Mononuclear cell (primary cell): ENCODE measurements around the gene MRTFA. TPM values are rescaled to one million over a fixed set of nuclear protein-coding genes. Genes with fewer than 3 reads are reported as not detected.
"Not testable (repeated sequence)": the region's sequence is repeated elsewhere in the genome, so short reads cannot be mapped to it uniquely, and the experiment has no call there.

Experiments used
- H3K27me3 ChIP-seq: 2 replicates; pipeline ENCODE4 v1.6.0; 2011; ENCODE audit warnings: low read length, control low read depth; ENCODE audit not compliant: insufficient read depth
- H3K4me1 ChIP-seq: 2 replicates; pipeline ENCODE4 v1.5.1; 2011; ENCODE audit warnings: mild to moderate bottlenecking, low read length, control low read depth; ENCODE audit not compliant: insufficient read depth
- H3K4me3 ChIP-seq: 2 replicates; pipeline ENCODE4 v1.5.1; 2011; ENCODE audit warnings: mild to moderate bottlenecking, low read length, moderate library complexity
- H3K9me3 ChIP-seq: 2 replicates; pipeline ENCODE4 v1.5.1; 2011; ENCODE audit warnings: low read depth, mild to moderate bottlenecking, control low read depth, low read length
- total RNA-seq: library from RNA; depleted of rRNA; stranded (reverse); fragments of >200 nt; gene quantifications from one replicate; pipeline ENCODE4 v1.2.3, GENCODE V29; 2012

The MRTFA gene
- total RNA-seq, 1 donor = 40.6 TPM

- Histone ChIP-seq H3K4me1 (no peaks in the 10 kb centered on the region), H3K27me3 (no peaks in the 10 kb centered on the region), H3K9me3 (no peaks in the 10 kb centered on the region), H3K4me3 (no peak overlapping the region)
Measured at GRCh38 chr22:40670058-40670457, 33.5 kb upstream of the MRTFA start.

DNA sequence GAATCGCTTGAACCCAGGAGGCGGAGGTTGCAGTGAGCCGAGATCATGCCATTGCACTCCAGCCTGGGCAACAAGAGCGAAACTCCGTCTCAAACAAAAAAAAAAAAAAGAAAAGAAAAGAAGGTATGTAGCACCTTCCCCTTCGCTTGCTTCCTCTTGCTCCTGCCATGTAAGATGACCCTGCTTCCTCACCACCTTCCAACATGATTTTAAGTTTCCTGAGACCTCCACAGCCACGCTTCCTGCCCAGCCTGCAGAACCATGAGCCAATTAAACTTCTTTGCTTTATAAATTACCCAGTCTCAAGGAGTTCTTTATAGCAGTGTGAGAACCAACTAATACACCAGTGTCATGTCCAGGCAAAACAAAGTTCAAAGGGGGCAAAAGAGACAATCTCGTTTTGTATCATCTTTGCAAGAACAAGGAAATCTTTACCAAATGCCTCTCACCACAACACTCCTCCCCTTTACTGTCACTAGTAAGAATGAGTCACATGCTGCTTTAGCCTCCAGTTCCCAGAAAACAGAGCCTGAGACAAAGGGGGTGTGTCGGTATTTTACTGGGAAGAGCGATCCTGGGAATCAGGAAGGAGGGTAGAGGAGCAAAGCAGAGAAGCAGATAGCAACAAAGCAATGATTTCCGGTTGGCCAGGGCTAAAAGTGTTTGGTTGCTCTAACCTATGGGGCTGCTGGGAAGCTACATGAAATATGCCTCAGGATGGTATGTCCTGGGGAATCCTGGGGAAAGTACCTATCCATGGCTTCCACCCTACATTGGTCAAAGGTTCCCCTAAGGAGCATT lies 32.3 kb upstream of the MRTFA start:
- no peaks in the 10 kb centered on the region for H3K9me3 ChIP-seq
- H3K27me3 ChIP-seq = no peaks in the 10 kb centered on the region
- no peak overlapping the region for H3K4me3 ChIP-seq
- no peaks in the 10 kb centered on the region for H3K4me1 ChIP-seq

- Histone ChIP-seq H3K9me3 (no peaks in the 10 kb centered on the region), H3K4me3 (no peak overlapping the region), H3K4me1 (no peaks in the 10 kb centered on the region), H3K27me3 (no peaks in the 10 kb centered on the region)
Measured at GRCh38 chr22:40666151-40666848, 29.8 kb upstream of the MRTFA start.

DNA sequence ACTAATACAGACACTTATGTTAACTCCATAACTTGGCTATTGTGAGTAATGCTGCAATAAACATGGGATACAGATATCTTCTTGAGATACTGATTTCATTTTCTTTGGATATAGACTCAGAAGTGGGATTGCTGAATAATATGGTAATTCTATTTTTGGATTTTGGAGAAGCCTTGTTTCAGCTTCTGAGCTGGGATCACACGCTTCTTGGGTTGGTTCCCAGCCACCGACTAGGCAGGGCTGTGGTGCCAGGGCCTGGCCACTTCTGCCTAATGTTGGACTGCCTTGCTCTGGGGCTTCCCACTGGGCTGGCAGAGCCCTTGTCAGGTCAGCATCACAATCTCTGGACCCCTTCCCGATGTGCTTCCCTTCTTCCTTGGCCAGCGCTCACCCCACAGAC lies 28.8 kb upstream of the MRTFA start:
- Histone ChIP-seq H3K4me1 (peaks cover 5% of the 10 kb centered on the region), H3K9me3 (no peaks in the 10 kb centered on the region), H3K27me3 (no peaks in the 10 kb centered on the region), H3K4me3 (no peak overlapping the region)

DNA sequence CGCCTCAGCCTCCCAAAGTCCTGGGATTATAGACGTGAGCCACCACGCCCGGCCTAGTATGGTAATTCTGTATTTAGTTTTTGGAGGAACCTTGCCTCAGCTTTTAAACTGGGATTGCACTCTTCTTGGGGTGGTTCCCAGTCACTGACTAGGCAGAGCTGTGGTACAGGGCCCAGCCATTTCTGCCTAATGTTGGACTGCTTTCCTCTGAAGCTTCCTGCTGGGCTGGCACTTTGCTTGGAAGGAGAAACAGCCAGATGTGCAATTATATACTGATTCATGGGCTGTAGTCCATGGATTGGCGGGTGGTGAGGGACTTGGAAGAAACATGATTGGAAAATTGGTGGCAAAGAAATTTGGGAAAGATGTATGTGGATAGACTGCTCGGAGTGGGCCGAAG lies 25.2 kb upstream of the MRTFA start:
- Histone ChIP-seq H3K27me3 (no peaks in the 10 kb centered on the region), H3K4me3 (no peak overlapping the region), H3K9me3 (no peaks in the 10 kb centered on the region), H3K4me1 (peaks cover 5% of the 10 kb centered on the region)

- peaks cover 5% of the 10 kb centered on the region for H3K4me1 ChIP-seq
- H3K4me3 ChIP-seq = no peak overlapping the region
- no peaks in the 10 kb centered on the region for H3K9me3 ChIP-seq
- no peaks in the 10 kb centered on the region for H3K27me3 ChIP-seq
Measured at GRCh38 chr22:40660730-40661129, 24.2 kb upstream of the MRTFA start.

DNA sequence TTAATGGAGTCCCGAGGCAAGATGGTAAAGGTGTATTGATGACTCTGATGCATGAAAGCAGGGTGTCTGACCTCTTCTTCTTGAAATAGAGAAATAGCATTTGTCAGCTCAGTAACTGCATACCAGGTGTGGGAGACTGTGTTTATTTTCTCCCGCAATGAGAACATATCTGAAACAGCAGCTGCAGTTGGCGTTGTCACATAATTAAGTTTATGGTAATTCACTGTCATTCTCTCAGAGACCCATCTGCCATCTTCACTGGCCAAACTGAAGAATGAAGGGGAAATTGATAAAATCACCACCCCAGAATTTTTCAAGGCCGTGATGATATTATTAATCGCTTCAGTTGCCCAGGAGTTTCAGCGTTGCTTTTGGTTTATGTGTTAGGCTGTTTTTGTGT lies 22.6 kb upstream of the MRTFA start:
- Histone ChIP-seq H3K4me1 (peaks cover 5% of the 10 kb centered on the region), H3K27me3 (no peaks in the 10 kb centered on the region), H3K4me3 (no peak overlapping the region), H3K9me3 (no peaks in the 10 kb centered on the region)

DNA sequence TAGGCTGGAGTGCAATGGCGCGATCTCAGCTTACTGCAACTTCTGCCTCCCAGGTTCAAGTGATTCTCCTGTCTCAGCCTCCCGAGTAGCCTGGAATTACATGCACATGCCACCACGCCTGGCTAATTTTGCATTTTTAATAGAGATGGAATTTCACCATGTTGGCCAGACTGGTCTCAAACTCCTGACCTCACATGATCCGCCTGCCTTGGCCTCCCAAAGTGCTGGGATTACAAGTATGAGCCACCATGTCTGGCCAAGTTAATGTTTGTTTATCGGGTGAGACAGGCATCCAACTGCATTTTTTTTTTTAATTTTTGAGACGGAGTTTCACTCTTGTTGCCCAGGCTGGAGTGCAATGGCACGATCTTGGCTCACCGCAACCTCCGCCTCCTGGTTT lies 20.1 kb upstream of the MRTFA start:
- H3K9me3 ChIP-seq, H3K4me3 ChIP-seq, H3K27me3 ChIP-seq: not testable (repeated sequence)
- H3K4me1 ChIP-seq = peaks cover 13% of the 10 kb centered on the region

DNA sequence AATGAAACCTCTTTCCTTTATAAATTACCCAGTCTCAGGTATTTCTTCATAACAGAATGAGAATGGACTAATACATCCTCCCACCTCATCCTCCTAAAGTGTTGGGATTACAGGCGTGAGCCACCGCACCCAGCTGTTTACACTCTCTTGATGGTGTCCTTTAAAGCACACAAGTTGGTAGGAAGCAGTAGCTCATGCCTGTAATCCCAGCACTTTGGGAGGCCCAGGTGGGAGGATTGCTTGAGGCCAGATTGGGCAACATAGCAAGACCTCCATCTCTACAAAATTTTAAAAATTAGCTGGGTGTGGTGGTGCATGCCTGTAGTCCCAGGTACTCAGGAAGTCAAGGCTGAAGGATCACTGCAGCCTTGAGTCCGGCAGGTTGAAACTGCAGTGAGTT lies 19.4 kb upstream of the MRTFA start:
- H3K9me3 ChIP-seq, H3K4me3 ChIP-seq, H3K27me3 ChIP-seq: not testable (repeated sequence)
- H3K4me1 ChIP-seq = peaks cover 11% of the 10 kb centered on the region

- peaks cover 8% of the 10 kb centered on the region for H3K4me1 ChIP-seq
- H3K4me3 ChIP-seq = no peak overlapping the region
- H3K27me3 ChIP-seq = no peaks in the 10 kb centered on the region
- H3K9me3 ChIP-seq = no peaks in the 10 kb centered on the region
Measured at GRCh38 chr22:40654522-40655167, 18.1 kb upstream of the MRTFA start.

- Histone ChIP-seq H3K4me3 (no peak overlapping the region), H3K9me3 (no peaks in the 10 kb centered on the region), H3K4me1 (peaks cover 8% of the 10 kb centered on the region), H3K27me3 (no peaks in the 10 kb centered on the region)
Measured at GRCh38 chr22:40653361-40653760, 16.8 kb upstream of the MRTFA start.

- Histone ChIP-seq H3K4me3 (peak overlapping the region; percentile 45), H3K9me3 (no peaks in the 10 kb centered on the region), H3K4me1 (peaks cover 8% of the 10 kb centered on the region), H3K27me3 (no peaks in the 10 kb centered on the region)
Measured at GRCh38 chr22:40651563-40652501, 15.3 kb upstream of the MRTFA start.

- Histone ChIP-seq H3K4me1 (peaks cover 15% of the 10 kb centered on the region), H3K4me3 (no peak overlapping the region), H3K9me3 (no peaks in the 10 kb centered on the region), H3K27me3 (no peaks in the 10 kb centered on the region)
Measured at GRCh38 chr22:40651057-40651456, 14.5 kb upstream of the MRTFA start.

DNA sequence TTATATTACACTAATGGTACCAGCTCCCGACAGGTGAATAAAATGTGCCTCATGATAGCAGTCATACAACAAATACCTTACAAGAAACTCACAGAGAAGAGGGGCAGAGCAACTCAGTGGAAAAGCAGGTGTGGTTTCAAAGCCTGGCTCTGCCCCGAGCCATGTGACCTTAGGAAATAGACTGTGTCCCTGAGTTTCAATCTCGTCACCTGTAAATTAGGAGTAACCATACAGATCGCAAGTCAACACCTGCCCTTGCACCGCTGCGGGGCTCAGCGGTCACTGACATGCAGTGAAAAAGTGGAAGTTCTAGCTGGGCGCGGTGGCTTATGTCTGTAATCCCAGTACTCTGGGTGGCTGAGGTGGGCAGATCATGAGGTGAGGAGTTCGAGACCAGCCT lies 11.9 kb upstream of the MRTFA start:
- H3K9me3 ChIP-seq = no peaks in the 10 kb centered on the region
- no peak overlapping the region for H3K4me3 ChIP-seq
- H3K27me3 ChIP-seq = no peaks in the 10 kb centered on the region
- H3K4me1 ChIP-seq = peaks cover 18% of the 10 kb centered on the region
